SU-DHL-6 (cell line): ENCODE results near the gene PON3.

ENCODE experiments used
- H2AFZ ChIP-seq: fragments of 200-600 bp; sonication (generic); 2 replicates; pipeline ENCODE4 v1.6.1; 2014; ENCODE audit warnings: low read depth, mild to moderate bottlenecking, moderate library complexity, mixed read lengths, antibody characterized with exemption, low read length; ENCODE audit not compliant: severe bottlenecking
- H3F3A ChIP-seq: fragments of 200-600 bp; shearing (Covaris generic); 2 replicates; pipeline ENCODE4 v1.6.0; 2016; ENCODE audit warnings: antibody characterized with exemption, mild to moderate bottlenecking; ENCODE audit not compliant: insufficient read depth
- H3K27ac ChIP-seq: fragments of 200-600 bp; sonication (generic); 2 replicates; pipeline ENCODE4 v1.5.1; 2016; ENCODE audit warnings: low read depth, mild to moderate bottlenecking, low read length, moderate library complexity, mixed read lengths
- H3K27me3 ChIP-seq: fragments of 200-600 bp; sonication (generic), shearing (Covaris generic); 2 replicates; pipeline ENCODE4 v1.6.0; 2014; ENCODE audit warnings: mild to moderate bottlenecking, low read length
- H3K36me3 ChIP-seq: fragments of 200-600 bp; sonication (generic); 2 replicates; pipeline ENCODE4 v1.6.1; 2014; ENCODE audit warnings: mild to moderate bottlenecking, low read length, mixed read lengths
- H3K4me2 ChIP-seq: fragments of 300-600, 200-600 bp; shearing (Covaris generic), sonication (generic); 2 replicates; pipeline ENCODE4 v1.6.0; 2014; ENCODE audit warnings: low read length, low read depth, mild to moderate bottlenecking; ENCODE audit not compliant: poor library complexity, severe bottlenecking
- H3K4me3 ChIP-seq: fragments of 200-600 bp; sonication (generic); 2 replicates; pipeline ENCODE4 v1.5.1; 2014; ENCODE audit warnings: antibody characterized with exemption, low read length, mild to moderate bottlenecking, mixed read lengths; ENCODE audit not compliant: insufficient read depth, poor library complexity, severe bottlenecking
- H3K79me2 ChIP-seq: fragments of 200-600 bp; sonication (generic); 2 replicates; pipeline ENCODE4 v1.6.1; 2014; ENCODE audit warnings: mild to moderate bottlenecking, low read length, moderate library complexity; ENCODE audit not compliant: insufficient read depth
- H3K9ac ChIP-seq: fragments of 200-600 bp; sonication (generic); 2 replicates; pipeline ENCODE4 v1.7.0; 2014; ENCODE audit warnings: mild to moderate bottlenecking, low read length
- H3K9me2 ChIP-seq: fragments of 200-600 bp; sonication (generic); replicated peaks from 2 replicates; pipeline ENCODE4 v1.6.1; 2014; ENCODE audit warnings: low read length; ENCODE audit not compliant: insufficient read depth
- H3K9me3 ChIP-seq: fragments of 200-600 bp; sonication (generic); 2 replicates; pipeline ENCODE4 v1.6.1; 2014; ENCODE audit warnings: low read length, mixed read lengths; ENCODE audit not compliant: insufficient read depth
- H4K20me1 ChIP-seq: fragments of 200-600 bp; sonication (generic); 2 replicates; pipeline ENCODE4 v1.6.1; 2014; ENCODE audit warnings: low read depth, mild to moderate bottlenecking, antibody characterized with exemption, low read length, moderate library complexity, mixed read lengths
- CTCF ChIP-seq: fragments of 200-600 bp; sonication (generic); IDR thresholded peaks from one replicate; pipeline ENCODE4 v1.5.1; 2017; ENCODE audit warnings: antibody characterized with exemption, mild to moderate bottlenecking, low read length, moderate library complexity; ENCODE audit not compliant: insufficient read depth, poor library complexity, severe bottlenecking
- EZH2phosphoT487 ChIP-seq: fragments of 200-600 bp; sonication (generic), shearing (Covaris generic); conservative IDR thresholded peaks from 2 replicates; pipeline ENCODE4 v1.6.1; 2018; ENCODE audit warnings: mild to moderate bottlenecking, antibody characterized with exemption, low read length, moderate library complexity, mixed read lengths

Gene PON3

DNA sequence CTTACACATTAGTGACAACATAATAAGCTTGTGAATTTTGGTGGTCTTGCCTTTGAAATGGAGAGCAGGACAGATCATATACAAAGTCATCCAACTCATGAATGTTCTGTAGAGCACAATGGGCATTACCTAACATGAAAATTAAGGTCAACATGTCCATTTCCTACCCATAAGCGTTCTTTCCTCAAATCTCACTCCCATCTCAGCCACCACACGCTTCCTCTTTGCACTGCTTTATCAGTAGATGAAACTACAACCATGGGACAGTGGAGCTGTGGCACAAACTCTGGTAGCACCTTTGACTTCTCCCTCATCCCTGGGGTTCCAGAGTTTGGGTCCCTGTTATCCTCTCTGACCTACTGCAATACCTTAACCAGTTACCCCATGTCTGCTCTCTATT lies 36.4 kb upstream of the PON3 start:
- Histone ChIP-seq H3K9me3 (no peaks in the 10 kb centered on the region), H3K27me3 (no peaks in the 10 kb centered on the region), H4K20me1 (no peaks in the 10 kb centered on the region), H2AFZ (no peak overlapping the region), H3K9ac (no peak overlapping the region), H3K4me3 (no peak overlapping the region), H3K9me2 (no peaks in the 10 kb centered on the region), H3K27ac (no peak overlapping the region), H3K4me2 (no peak overlapping the region), H3K79me2 (no peaks in the 10 kb centered on the region), H3K36me3 (no peaks in the 10 kb centered on the region), H3F3A (no peaks in the 10 kb centered on the region)
- TF ChIP-seq EZH2phosphoT487 (no peak), CTCF (no peak)

DNA sequence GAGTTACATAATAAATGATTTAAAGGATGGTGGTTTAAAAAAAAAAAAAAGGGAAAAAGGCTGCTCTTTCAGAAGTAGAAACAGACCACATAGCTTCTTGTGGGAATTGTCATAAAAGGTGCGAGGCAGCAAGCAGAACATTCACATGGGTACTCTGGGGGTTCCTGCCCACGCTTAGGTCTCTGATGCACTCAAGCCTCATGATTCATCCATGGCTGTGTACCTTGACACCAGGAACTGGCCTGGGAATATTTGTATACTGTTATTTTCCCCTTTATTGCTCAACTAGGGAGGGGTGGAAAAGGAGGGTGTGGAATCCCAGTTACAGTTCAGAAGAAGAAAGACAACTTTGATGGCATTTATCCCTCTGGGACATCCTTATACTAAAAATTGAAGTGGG lies 34.7 kb upstream of the PON3 start:
- Histone ChIP-seq H3F3A (no peaks in the 10 kb centered on the region), H3K36me3 (no peaks in the 10 kb centered on the region), H3K4me2 (no peak overlapping the region), H3K9ac (no peak overlapping the region), H3K79me2 (no peaks in the 10 kb centered on the region), H3K4me3 (no peak overlapping the region), H3K27ac (no peak overlapping the region), H3K27me3 (no peaks in the 10 kb centered on the region), H3K9me2 (no peaks in the 10 kb centered on the region), H3K9me3 (no peaks in the 10 kb centered on the region), H4K20me1 (no peaks in the 10 kb centered on the region), H2AFZ (no peak overlapping the region)
- no peak for TF ChIP-seq EZH2phosphoT487
- no peak for TF ChIP-seq CTCF

DNA sequence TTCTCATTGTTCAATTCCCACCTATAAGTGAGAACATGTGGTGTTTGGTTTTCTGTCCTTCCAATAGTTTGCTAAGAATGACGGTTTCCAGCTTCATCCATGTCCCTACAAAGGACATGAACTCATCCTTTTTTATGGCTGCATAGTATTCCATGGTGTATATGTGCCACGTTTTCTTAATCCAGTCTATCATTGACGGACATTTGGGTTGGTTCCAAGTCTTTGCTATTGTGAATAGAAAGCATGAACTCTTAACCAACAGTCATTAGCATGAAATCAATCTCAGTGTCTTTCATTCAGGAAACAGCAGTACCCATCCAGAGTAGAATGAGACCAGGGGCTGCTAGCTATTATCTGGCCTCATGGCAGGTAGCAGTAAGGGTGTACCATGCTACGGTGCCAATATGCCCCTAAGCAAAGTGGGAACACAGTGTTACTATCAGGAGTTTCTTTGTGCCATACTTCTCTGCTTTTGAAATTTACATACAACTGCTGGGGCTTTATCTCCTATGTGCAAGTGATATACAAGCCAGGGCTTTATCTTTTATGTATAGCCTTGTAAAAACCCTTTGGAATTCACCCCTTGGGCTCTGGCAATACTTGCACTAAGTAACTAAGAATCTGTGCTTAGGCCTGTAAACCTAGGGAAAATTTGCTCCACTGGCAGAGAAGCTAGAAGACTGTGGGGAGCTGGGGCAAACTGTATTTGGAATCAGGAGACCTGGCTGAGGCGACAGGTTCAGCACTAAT lies 33.2 kb upstream of the PON3 start:
- Histone ChIP-seq H3K27me3 (no peaks in the 10 kb centered on the region), H3F3A (no peaks in the 10 kb centered on the region), H3K27ac (no peak overlapping the region), H3K36me3 (no peaks in the 10 kb centered on the region), H4K20me1 (no peaks in the 10 kb centered on the region), H3K4me2 (no peak overlapping the region), H3K9ac (no peak overlapping the region), H3K9me3 (no peaks in the 10 kb centered on the region), H3K9me2 (no peaks in the 10 kb centered on the region), H2AFZ (no peak overlapping the region), H3K4me3 (no peak overlapping the region), H3K79me2 (no peaks in the 10 kb centered on the region)
- TF ChIP-seq CTCF (no peak), EZH2phosphoT487 (no peak)
